Smooth muscle cell (in vitro differentiated cells): Measurements from ENCODE around the gene PCBP3. TPM values are rescaled to one million over a fixed set of nuclear protein-coding genes. Genes with fewer than 3 reads are reported as not detected.
"Not testable (repeated sequence)": the region's sequence is repeated elsewhere in the genome, so short reads cannot be mapped to it uniquely, and the experiment has no call there.

Experiments
- DNase-seq: peaks from one replicate; lab custom pipeline; 2025; ENCODE audit not compliant: unreplicated experiment; lab: John Stamatoyannopoulos, UW
- H2AFZ ChIP-seq: fragments of 200-600 bp; sonication (generic); 2 replicates; pipeline ENCODE4 v1.6.0; 2016; ENCODE audit warnings: antibody characterized with exemption, low read depth, mild to moderate bottlenecking
- H3F3A ChIP-seq: fragments of 200-600 bp; sonication (generic); 2 replicates; pipeline ENCODE4 v1.6.0; 2017; ENCODE audit warnings: antibody characterized with exemption, low read depth
- H3K27ac ChIP-seq: fragments of 200-600 bp; sonication (generic); 2 replicates; pipeline ENCODE4 v1.5.1; 2016; ENCODE audit warnings: low read depth, mild to moderate bottlenecking
- H3K27me3 ChIP-seq: fragments of 200-600 bp; sonication (generic); 2 replicates; pipeline ENCODE4 v1.6.1; 2016; ENCODE audit warnings: low read depth, mild to moderate bottlenecking
- H3K36me3 ChIP-seq: fragments of 200-600 bp; sonication (generic); 2 replicates; pipeline ENCODE4 v1.5.1; 2016; ENCODE audit warnings: low read depth
- H3K4me1 ChIP-seq: fragments of 200-600 bp; sonication (generic); 2 replicates; pipeline ENCODE4 v1.5.1; 2016; ENCODE audit warnings: low read depth
- H3K4me2 ChIP-seq: fragments of 200-600 bp; sonication (generic); 2 replicates; pipeline ENCODE4 v1.6.0; 2016; ENCODE audit warnings: mild to moderate bottlenecking
- H3K4me3 ChIP-seq: fragments of 200-600 bp; sonication (generic); 2 replicates; pipeline ENCODE4 v1.5.1; 2016; ENCODE audit warnings: mild to moderate bottlenecking
- H3K79me2 ChIP-seq: fragments of 200-600 bp; sonication (generic); 2 replicates; pipeline ENCODE4 v1.6.0; 2016; ENCODE audit warnings: low read depth, mild to moderate bottlenecking
- H3K9ac ChIP-seq: fragments of 200-600 bp; sonication (generic); 2 replicates; pipeline ENCODE4 v1.6.0; 2016; ENCODE audit warnings: low read depth
- H3K9me3 ChIP-seq: fragments of 200-600 bp; sonication (generic); replicated peaks from 2 replicates; pipeline ENCODE4 v1.5.1; 2016; ENCODE audit warnings: low read depth
- H4K20me1 ChIP-seq: fragments of 200-600 bp; sonication (generic); 2 replicates; pipeline ENCODE4 v1.6.0; 2016; ENCODE audit warnings: low read depth
- WGBS: methylation state at CpG from one replicate; pipeline ENCODE4 v1.1.7; 2016; ENCODE audit warnings: low lambda C conversion rate; 5-methylcytosine and 5-hydroxymethylcytosine counted together
- polyA plus RNA-seq: library from polyadenylated mRNA; unstranded; fragments of >200 nt; fragmentation: Nextera tagmentation; extraction: Ambion mirVana; gene quantifications from 2 replicates; pipeline ENCODE4 v1.2.1, GENCODE V29; 2016
- total RNA-seq: library from RNA; depleted of rRNA; stranded (reverse); fragments of >200 nt; gene quantifications from 2 replicates; pipeline ENCODE4 v1.2.3, GENCODE V29; 2014
- TF ChIP-seq, protein P1 (sequence below): fragments of 200-600 bp; sonication (generic); IDR thresholded peaks from 2 replicates; pipeline ENCODE4 v1.5.1; 2017; ENCODE audit warnings: borderline replicate concordance, mild to moderate bottlenecking, antibody characterized with exemption; ENCODE audit not compliant: insufficient read depth, poor library complexity, severe bottlenecking

The PCBP3 gene
- total and polyA plus RNA-seq, 2 experiments from 2014 or later = 8.9 to 23.1 TPM

DNA sequence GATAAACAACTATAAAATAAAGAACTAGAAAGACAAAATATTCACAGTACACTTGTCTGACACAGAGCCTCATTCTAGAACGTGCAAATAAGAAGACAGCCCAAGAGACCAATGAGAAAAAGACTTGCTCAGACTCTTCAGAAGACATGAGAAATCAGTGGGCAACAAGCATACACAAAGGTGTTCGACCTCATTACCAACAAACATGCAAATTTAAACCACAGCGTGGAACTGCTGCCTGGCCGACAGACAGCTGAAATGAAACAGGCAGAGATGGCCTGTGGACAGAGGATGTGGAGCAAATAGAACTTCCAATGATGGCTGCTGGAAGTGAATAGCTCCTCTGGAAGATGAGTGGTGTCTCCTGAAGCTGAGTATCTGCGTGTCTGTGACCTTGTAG is 315.7 kb downstream of the PCBP3 start:
- Histone ChIP-seq H3F3A (peaks cover 4% of the 10 kb centered on the region), H2AFZ (no peak overlapping the region), H3K27me3 (no peaks in the 10 kb centered on the region), H3K4me1 (peaks cover 6% of the 10 kb centered on the region), H3K4me3 (no peak overlapping the region), H3K27ac (no peak overlapping the region), H3K36me3 (no peaks in the 10 kb centered on the region), H3K9ac (no peak overlapping the region), H4K20me1 (no peaks in the 10 kb centered on the region), H3K4me2 (no peak overlapping the region), H3K79me2 (no peaks in the 10 kb centered on the region), H3K9me3 (no peaks in the 10 kb centered on the region)
- TF ChIP-seq, protein P1, sequence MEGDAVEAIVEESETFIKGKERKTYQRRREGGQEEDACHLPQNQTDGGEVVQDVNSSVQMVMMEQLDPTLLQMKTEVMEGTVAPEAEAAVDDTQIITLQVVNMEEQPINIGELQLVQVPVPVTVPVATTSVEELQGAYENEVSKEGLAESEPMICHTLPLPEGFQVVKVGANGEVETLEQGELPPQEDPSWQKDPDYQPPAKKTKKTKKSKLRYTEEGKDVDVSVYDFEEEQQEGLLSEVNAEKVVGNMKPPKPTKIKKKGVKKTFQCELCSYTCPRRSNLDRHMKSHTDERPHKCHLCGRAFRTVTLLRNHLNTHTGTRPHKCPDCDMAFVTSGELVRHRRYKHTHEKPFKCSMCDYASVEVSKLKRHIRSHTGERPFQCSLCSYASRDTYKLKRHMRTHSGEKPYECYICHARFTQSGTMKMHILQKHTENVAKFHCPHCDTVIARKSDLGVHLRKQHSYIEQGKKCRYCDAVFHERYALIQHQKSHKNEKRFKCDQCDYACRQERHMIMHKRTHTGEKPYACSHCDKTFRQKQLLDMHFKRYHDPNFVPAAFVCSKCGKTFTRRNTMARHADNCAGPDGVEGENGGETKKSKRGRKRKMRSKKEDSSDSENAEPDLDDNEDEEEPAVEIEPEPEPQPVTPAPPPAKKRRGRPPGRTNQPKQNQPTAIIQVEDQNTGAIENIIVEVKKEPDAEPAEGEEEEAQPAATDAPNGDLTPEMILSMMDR = no peak
- no peak for DNase-seq
- 58% methylated on average over 5 of the region's 5 CpGs for WGBS

DNA sequence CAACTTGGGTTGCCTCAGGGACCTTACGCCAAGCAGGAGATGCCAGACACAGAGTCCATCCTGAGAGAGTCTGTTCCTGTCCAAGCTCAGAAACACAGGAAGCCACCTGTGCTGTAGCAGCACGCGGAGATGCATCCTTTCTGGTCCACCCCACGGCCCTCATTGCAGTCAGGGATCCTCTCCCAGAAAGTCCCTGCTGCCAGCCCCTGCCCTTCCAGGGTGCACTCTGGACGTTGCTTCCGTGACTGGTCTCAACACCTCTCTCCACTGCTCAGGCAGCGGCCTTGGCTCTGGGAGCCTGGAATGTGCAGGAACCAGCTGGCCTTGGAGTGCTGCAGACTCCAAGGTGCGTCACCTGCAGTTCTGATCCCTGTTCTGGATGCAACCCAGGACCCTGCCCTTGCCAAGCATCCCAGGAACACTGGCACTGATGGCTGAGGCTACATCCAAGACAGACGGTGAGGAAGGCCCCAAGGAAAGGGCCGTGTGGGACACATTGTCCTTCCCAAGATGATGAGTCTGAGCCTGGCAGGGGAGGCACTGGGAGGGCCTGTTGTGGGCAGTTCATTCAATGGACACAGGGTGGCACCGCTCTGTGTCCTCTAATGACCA is 316.4 kb downstream of the PCBP3 start:
- H2AFZ ChIP-seq = no peak overlapping the region
- H3K79me2 ChIP-seq = no peaks in the 10 kb centered on the region
- no peaks in the 10 kb centered on the region for H3K9me3 ChIP-seq
- H3K27me3 ChIP-seq = no peaks in the 10 kb centered on the region
- H3F3A ChIP-seq = no peaks in the 10 kb centered on the region
- H4K20me1 ChIP-seq = no peaks in the 10 kb centered on the region
- H3K27ac ChIP-seq = no peak overlapping the region
- 89% methylated on average over 11 of the region's 11 CpGs for WGBS
- H3K36me3 ChIP-seq = no peaks in the 10 kb centered on the region
- no peak overlapping the region for H3K9ac ChIP-seq
- H3K4me3 ChIP-seq = no peak overlapping the region
- no peak overlapping the region for H3K4me2 ChIP-seq
- no peak for DNase-seq
- no peaks in the 10 kb centered on the region for H3K4me1 ChIP-seq
- TF ChIP-seq, protein P1 = no peak

DNA sequence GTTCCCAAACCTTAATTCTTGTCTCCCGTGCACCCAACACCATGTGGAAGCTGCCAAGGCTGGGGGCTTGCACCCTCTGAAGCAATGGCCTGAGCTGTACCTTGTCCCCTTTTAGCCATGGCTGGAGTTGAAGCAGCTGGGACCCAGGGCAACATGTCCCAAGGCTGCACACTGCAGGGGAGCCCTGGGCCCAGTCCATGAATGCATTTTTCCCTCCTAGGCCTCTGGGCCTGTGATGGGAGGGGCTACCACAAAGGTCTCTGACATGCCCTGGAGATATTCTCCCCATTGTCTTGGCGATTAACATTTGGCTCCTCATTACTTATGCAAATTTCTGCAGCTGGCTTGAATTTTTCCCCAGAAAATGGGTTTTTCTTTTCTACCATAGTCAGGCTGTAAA is 317.9 kb downstream of the PCBP3 start:
- WGBS = 81% methylated on average over 2 of the region's 2 CpGs
- not testable (repeated sequence) for H3K27me3 ChIP-seq

DNA sequence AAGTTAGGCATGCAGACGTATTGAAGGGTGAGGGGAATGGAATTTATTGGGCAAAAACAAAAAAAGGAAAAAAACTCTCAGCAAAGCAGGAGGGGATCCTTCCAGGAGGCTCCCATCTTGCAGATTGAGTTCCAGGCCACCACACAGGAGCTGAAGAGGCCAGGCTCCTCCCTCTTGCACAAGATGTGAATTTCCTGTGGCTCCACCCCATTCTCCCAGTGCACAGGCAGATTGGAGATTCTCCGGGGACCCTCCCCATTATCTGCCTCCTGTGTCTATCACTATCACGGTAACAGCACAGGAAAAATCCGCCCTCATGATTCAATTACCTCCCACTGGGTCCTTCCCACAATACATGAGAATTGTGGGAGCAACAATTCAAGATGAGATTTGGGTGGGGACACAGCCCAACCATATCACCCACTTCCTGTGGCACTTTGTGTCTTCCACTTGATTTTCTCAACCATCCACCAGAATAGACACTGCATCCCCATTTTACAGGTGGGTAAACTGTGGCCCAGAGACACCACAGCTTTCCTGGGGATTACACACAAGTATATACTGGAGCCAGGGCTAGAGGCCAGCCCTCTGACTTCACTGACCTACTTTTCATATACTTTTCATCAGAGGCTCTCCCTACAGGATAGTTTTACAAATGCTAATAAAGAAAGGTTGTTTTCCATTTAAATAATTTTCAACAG is 319.2 kb downstream of the PCBP3 start:
- no peak overlapping the region for H3K4me3 ChIP-seq
- H3K27ac ChIP-seq = no peak overlapping the region
- TF ChIP-seq, protein P1 = no peak
- no peak overlapping the region for H3K9ac ChIP-seq
- H3K4me2 ChIP-seq = no peak overlapping the region
- H3K79me2 ChIP-seq = no peaks in the 10 kb centered on the region
- no peaks in the 10 kb centered on the region for H3K36me3 ChIP-seq
- 91% methylated on average over 4 of the region's 4 CpGs for WGBS
- H2AFZ ChIP-seq = no peak overlapping the region
- H3K4me1 ChIP-seq = no peaks in the 10 kb centered on the region
- no peaks in the 10 kb centered on the region for H4K20me1 ChIP-seq
- no peaks in the 10 kb centered on the region for H3K9me3 ChIP-seq
- no peak for DNase-seq
- no peaks in the 10 kb centered on the region for H3F3A ChIP-seq
- H3K27me3 ChIP-seq = no peaks in the 10 kb centered on the region

More for the DNA sequence above, 317.9 kb downstream of the PCBP3 start:
- not testable (repeated sequence) for H3K4me3 ChIP-seq, H3K4me2 ChIP-seq, DNase-seq, H3K27ac ChIP-seq, H4K20me1 ChIP-seq, H3K9ac ChIP-seq, H3K36me3 ChIP-seq, H2AFZ ChIP-seq, H3K9me3 ChIP-seq, H3K4me1 ChIP-seq, H3K79me2 ChIP-seq, H3F3A ChIP-seq
